Adrenal gland (tissue), 5 donors: ENCODE data around the gene SDK1.

ENCODE experiments used
- POLR2A ChIP-seq, 2 donors: fragments of 450-650 bp; IDR thresholded peaks; one replicate each; pipeline ENCODE4 v1.6.1; 2017; ENCODE audit warnings: antibody characterized with exemption in 2 of 2, mild to moderate bottlenecking in 2 of 2, moderate library complexity in 1 of 2
- TF ChIP-seq, protein P1 (sequence below), 6 experiments: fragments of 450-650 bp in 4 of 6; fragments of 200-600 bp in 2 of 6; sonication (generic) in 1 of 6; IDR thresholded peaks; 1 replicate in 5 of 6; 2 replicates in 1 of 6; pipeline versions ENCODE4 v1.5.1 to v1.8.0; 2016 to 2021; ENCODE audit warnings: antibody characterized with exemption in 6 of 6, mild to moderate bottlenecking in 2 of 6, moderate library complexity in 1 of 6
- donor health status: DM: no; HTN: no; CAD: no.

DNA sequence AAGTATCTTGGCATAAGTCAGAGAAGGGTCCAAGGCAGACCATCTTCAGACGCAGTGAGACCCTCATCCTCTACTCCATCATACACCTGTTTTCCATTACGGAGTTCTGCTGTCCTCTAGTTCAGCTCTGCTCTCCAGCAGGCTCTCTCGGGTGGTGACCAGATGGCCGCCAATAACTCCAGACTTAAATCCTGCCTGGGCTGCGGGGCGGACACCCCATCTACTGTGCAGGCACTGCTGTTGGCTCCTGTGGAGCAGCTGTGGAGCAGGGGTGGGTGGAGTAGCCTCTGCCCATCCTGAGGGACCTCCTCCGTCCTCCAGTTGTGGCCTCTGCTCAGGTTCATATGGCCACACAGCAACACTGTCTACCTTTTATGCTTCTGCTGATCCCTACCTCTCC is 608.1 kb downstream of the SDK1 start:
- TF ChIP-seq, protein P1, sequence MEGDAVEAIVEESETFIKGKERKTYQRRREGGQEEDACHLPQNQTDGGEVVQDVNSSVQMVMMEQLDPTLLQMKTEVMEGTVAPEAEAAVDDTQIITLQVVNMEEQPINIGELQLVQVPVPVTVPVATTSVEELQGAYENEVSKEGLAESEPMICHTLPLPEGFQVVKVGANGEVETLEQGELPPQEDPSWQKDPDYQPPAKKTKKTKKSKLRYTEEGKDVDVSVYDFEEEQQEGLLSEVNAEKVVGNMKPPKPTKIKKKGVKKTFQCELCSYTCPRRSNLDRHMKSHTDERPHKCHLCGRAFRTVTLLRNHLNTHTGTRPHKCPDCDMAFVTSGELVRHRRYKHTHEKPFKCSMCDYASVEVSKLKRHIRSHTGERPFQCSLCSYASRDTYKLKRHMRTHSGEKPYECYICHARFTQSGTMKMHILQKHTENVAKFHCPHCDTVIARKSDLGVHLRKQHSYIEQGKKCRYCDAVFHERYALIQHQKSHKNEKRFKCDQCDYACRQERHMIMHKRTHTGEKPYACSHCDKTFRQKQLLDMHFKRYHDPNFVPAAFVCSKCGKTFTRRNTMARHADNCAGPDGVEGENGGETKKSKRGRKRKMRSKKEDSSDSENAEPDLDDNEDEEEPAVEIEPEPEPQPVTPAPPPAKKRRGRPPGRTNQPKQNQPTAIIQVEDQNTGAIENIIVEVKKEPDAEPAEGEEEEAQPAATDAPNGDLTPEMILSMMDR (IDR thresholded peaks at IDR 0.05) = no peak
- no peak for TF ChIP-seq POLR2A (IDR thresholded peaks at IDR 0.05)
